ENCODE data around the gene SHROOM4.

DNA sequence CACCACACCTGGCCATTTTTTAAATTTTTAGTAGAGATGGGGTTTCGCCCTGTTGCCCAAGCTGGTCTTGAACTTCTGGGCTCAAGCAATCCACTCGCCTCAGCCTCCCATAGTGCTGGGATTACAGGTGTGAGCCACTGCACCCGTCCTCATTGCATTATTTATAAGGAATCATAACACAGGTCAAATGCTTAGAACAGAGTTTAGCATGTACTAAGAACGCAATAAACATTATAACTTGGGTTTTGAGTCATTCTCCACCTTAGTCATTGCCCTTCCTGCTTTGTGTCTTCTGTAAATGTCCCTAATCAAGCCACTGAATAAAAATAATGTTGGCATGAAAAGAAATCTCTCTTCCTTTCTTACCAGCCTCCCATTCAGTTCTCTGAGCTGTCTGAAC, 38.5 kb upstream of the SHROOM4 start:
- no peak for TF ChIP-seq CTCF (conservative IDR thresholded peaks at IDR 0.05; ENCODE audit: low read length)
- TF ChIP-seq EZH2phosphoT487 (IDR thresholded peaks at IDR 0.05; ENCODE audit: borderline replicate concordance, low read depth, low read length) = no peak
